ENCODE results near the gene GPAM.

The GPAM gene

DNA sequence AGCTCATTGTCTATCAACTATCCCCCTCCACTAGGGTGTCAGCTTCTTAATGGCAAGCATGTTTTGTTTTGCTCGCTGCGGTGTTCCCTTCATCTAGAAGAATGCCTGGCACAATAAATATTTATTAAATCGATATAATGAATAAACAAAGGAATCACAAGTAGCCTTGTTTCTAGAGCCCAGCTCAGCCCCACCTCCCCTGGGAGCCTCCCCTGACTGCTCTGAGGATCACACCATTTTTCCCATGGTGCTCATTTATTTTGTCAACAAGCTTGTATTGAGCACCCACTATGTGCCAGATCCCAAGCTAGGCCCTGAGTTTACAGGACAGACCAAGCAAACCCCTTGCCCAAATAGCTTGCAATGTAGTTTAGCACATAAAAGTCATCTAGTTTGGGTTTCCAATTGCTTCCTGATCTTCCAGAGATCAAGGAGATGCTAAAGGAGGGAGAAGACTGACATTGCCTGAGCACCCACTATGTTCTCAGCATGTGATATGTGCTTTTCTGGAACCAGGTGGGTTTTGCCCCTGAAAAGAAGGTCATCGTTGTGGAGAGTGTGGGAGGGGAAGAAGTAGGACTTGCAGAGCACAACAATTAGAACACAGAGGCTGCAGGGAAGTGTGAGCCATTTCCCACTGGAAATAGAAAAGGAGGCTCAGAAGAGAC, 42.3 kb upstream of the GPAM start:
- DNase-seq (ENCODE audit: extremely low read depth, insufficient read length), result no peak
- H3K36me3 ChIP-seq (ENCODE audit: control insufficient read depth, insufficient read depth, low read length), result no peaks in the 10 kb centered on the region
- no peak overlapping the region for H3K4me3 ChIP-seq (replicated peaks; ENCODE audit: low read depth, low read length)
- TF ChIP-seq, protein P1, sequence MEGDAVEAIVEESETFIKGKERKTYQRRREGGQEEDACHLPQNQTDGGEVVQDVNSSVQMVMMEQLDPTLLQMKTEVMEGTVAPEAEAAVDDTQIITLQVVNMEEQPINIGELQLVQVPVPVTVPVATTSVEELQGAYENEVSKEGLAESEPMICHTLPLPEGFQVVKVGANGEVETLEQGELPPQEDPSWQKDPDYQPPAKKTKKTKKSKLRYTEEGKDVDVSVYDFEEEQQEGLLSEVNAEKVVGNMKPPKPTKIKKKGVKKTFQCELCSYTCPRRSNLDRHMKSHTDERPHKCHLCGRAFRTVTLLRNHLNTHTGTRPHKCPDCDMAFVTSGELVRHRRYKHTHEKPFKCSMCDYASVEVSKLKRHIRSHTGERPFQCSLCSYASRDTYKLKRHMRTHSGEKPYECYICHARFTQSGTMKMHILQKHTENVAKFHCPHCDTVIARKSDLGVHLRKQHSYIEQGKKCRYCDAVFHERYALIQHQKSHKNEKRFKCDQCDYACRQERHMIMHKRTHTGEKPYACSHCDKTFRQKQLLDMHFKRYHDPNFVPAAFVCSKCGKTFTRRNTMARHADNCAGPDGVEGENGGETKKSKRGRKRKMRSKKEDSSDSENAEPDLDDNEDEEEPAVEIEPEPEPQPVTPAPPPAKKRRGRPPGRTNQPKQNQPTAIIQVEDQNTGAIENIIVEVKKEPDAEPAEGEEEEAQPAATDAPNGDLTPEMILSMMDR (IDR thresholded peaks at IDR 0.05; ENCODE audit: insufficient read depth, low read length, poor library complexity, severe bottlenecking), result no peak
- H3K27me3 ChIP-seq (replicated peaks; ENCODE audit: control insufficient read depth, insufficient read depth, low read length), result no peaks in the 10 kb centered on the region; the same call in 1 of the 2 replicates

DNA sequence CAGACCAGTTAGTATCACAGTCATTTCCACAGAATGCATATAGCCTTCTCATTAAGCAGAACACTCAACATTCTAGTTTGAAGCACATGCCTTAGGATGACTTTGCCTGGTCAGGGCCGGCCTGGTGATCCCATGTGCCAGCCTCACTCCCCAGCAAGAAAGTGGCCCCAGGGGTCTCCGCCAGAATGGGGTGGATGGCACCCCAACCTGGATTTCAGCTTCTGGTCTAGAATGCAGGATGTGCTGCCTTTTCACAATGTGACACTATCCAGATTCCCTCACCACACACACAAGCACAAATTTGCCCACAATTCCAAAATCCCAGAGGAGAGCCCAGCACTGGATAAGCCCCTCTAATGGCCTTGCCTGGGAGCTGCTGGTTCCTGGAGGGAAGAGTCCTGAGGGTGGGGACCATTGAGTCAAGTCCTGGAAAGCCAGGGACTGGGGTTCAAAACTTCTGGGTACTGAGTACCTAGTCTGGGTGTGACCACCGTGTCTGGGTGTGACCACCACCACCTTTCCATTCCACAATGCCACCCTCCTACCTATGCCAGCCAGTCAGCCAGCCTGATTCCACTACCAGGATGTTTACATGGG, 41.5 kb upstream of the GPAM start:
- no peak for DNase-seq (ENCODE audit: extremely low read depth, insufficient read length)
- TF ChIP-seq, protein P1 (IDR thresholded peaks at IDR 0.05; ENCODE audit: insufficient read depth, low read length, poor library complexity, severe bottlenecking), result no peak
- Histone ChIP-seq H3K27me3 (replicated peaks; ENCODE audit: control insufficient read depth, insufficient read depth, low read length) (no peaks in the 10 kb centered on the region; the same call in 1 of the 2 replicates), H3K36me3 (ENCODE audit: control insufficient read depth, insufficient read depth, low read length) (no peaks in the 10 kb centered on the region), H3K4me3 (replicated peaks; ENCODE audit: low read depth, low read length) (no peak overlapping the region)

GRCh38 chr10:112223725-112224124, 40.2 kb upstream of the GPAM start:
- DNase-seq (ENCODE audit: extremely low read depth, insufficient read length), result no peak
- no peak overlapping the region for H3K4me3 ChIP-seq (replicated peaks; ENCODE audit: low read depth, low read length)
- TF ChIP-seq, protein P1 (IDR thresholded peaks at IDR 0.05; ENCODE audit: insufficient read depth, low read length, poor library complexity, severe bottlenecking), result no peak

GRCh38 chr10:112222799-112223198, 39.2 kb upstream of the GPAM start:
- no peak for DNase-seq (ENCODE audit: extremely low read depth, insufficient read length)
- no peak overlapping the region for H3K4me3 ChIP-seq (replicated peaks; ENCODE audit: low read depth, low read length)
- H3K27me3 ChIP-seq (replicated peaks; ENCODE audit: control insufficient read depth, insufficient read depth, low read length), result no peaks in the 10 kb centered on the region; the same call in 1 of the 2 replicates
- TF ChIP-seq, protein P1 (IDR thresholded peaks at IDR 0.05; ENCODE audit: insufficient read depth, low read length, poor library complexity, severe bottlenecking), result no peak
- H3K36me3 ChIP-seq (ENCODE audit: control insufficient read depth, insufficient read depth, low read length), result no peaks in the 10 kb centered on the region

More at GRCh38 chr10:112223725-112224124, 40.2 kb upstream of the GPAM start:
- Histone ChIP-seq H3K36me3 (ENCODE audit: control insufficient read depth, insufficient read depth, low read length) (no peaks in the 10 kb centered on the region), H3K27me3 (replicated peaks; ENCODE audit: control insufficient read depth, insufficient read depth, low read length) (no peaks in the 10 kb centered on the region; the same call in 1 of the 2 replicates)

DNA sequence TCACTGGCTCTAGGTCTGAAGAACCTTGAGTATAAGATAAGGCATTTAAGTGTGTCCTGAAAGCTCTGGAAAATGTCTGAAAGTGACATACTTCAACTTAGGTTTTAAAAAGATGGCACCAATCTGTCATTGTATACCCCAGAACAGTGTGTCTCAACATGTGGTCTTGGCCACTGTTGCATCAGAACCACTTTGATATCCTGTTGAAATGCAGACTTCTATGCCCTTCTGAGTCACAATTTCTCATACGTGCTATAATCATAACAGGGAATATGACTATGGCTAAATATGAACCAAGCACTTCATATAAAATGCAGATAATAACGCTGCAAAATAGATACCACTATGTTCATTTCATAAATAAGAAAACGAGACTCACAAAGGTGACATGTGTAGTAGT, 38.0 kb upstream of the GPAM start:
- Histone ChIP-seq H3K4me3 (replicated peaks; ENCODE audit: low read depth, low read length) (no peak overlapping the region), H3K36me3 (ENCODE audit: control insufficient read depth, insufficient read depth, low read length) (no peaks in the 10 kb centered on the region), H3K27me3 (replicated peaks; ENCODE audit: control insufficient read depth, insufficient read depth, low read length) (no peaks in the 10 kb centered on the region)
- DNase-seq (ENCODE audit: extremely low read depth, insufficient read length), result no peak
- TF ChIP-seq, protein P1 (IDR thresholded peaks at IDR 0.05; ENCODE audit: insufficient read depth, low read length, poor library complexity, severe bottlenecking), result no peak

Data from GM06990 (cell line).